AML-193 (cell line): Measurements from ENCODE around the gene BSDC1.

Source experiments
- DNase-seq, 2 experiments: peaks; one replicate each; lab custom pipeline; 2025; lab: John Stamatoyannopoulos, UW

BSDC1 gene

GRCh38 chr1:32336591-32336932 is 57.7 kb downstream of the BSDC1 start:
- no peak for DNase-seq

- DNase-seq = peak in 1 of 2 experiments; percentile 15
Observed at GRCh38 chr1:32335790-32336590, 58.3 kb downstream of the BSDC1 start, which contains the start of gene MARCKSL1. TSS of gene MARCKSL1 (minus strand) at chr1:32336233. CDS start at chr1:32336033, 200 bp downstream.

GRCh38 chr1:32335535-32335789 is 58.8 kb downstream of the BSDC1 start:
- no peak for DNase-seq

- DNase-seq = peak in 1 of 2 experiments; percentile 18
Observed at GRCh38 chr1:32334864-32335534, 59.2 kb downstream of the BSDC1 start.

- no peak for DNase-seq
Observed at GRCh38 chr1:32334274-32334861, 59.9 kb downstream of the BSDC1 start.

- no peak for DNase-seq
Observed at GRCh38 chr1:32333251-32333963, 60.8 kb downstream of the BSDC1 start.

- DNase-seq = no peak
Observed at GRCh38 chr1:32332290-32333079, 61.8 kb downstream of the BSDC1 start.

- DNase-seq = no peak
Observed at GRCh38 chr1:32331549-32331948, 62.7 kb downstream of the BSDC1 start.

- DNase-seq = no peak
Observed at GRCh38 chr1:32330558-32331151, 63.6 kb downstream of the BSDC1 start.

GRCh38 chr1:32329931-32330466 is 64.2 kb downstream of the BSDC1 start:
- DNase-seq = no peak

- no peak for DNase-seq
Observed at GRCh38 chr1:32327204-32327603, 67.0 kb downstream of the BSDC1 start.

GRCh38 chr1:32321712-32322291 is 72.4 kb downstream of the BSDC1 start:
- DNase-seq = no peak

GRCh38 chr1:32318127-32318869 is 75.9 kb downstream of the BSDC1 start:
- no peak for DNase-seq

GRCh38 chr1:32316903-32317277 is 77.4 kb downstream of the BSDC1 start:
- DNase-seq = no peak
